GM19467 (cell line): ENCODE data around the gene DAGLB.
"Not testable (repeated sequence)": the region's sequence is repeated elsewhere in the genome, so short reads cannot be mapped to it uniquely, and the experiment has no call there.

Experiments
- ATAC-seq: cut with Tn5 transposase; IDR thresholded peaks from one replicate; pipeline ENCODE4 v1.9.1; 2021; ENCODE audit warnings: mild to moderate bottlenecking, moderate library complexity; ENCODE audit not compliant: unreplicated experiment

Gene DAGLB

GRCh38 chr7:6378556-6378955 is 69.2 kb downstream of the DAGLB start:
- not testable (repeated sequence) for ATAC-seq

GRCh38 chr7:6376820-6377219 is 70.9 kb downstream of the DAGLB start:
- ATAC-seq = no peak

GRCh38 chr7:6375348-6376101 is 72.2 kb downstream of the DAGLB start:
- ATAC-seq = no peak

- ATAC-seq = no peak
Observed at GRCh38 chr7:6367701-6368211, 80.0 kb downstream of the DAGLB start.

GRCh38 chr7:6365451-6365850 is 82.3 kb downstream of the DAGLB start:
- ATAC-seq = no peak

GRCh38 chr7:6360841-6361240 is 86.9 kb downstream of the DAGLB start:
- no peak for ATAC-seq

GRCh38 chr7:6359734-6360133 is 88.0 kb downstream of the DAGLB start:
- ATAC-seq = no peak
